CD4-positive, alpha-beta T cell treated with Interleukin-6 for 4 hours (primary cell): ENCODE results near the gene FOXL3.

Experiments
- DNase-seq: peaks from one replicate; pipeline ENCODE4 v3.0.0-alpha.2; 2020; ENCODE audit warnings: mixed read lengths

FOXL3 gene

GRCh38 chr7:303884-304573, 14.1 kb downstream of the FOXL3 start:
- DNase-seq, result no peak

GRCh38 chr7:304574-305409, 14.8 kb downstream of the FOXL3 start:
- no peak for DNase-seq

GRCh38 chr7:305410-306151, 15.6 kb downstream of the FOXL3 start:
- DNase-seq, result no peak

GRCh38 chr7:307970-308369, 18.0 kb downstream of the FOXL3 start:
- DNase-seq, result no peak

- no peak for DNase-seq
Measured at GRCh38 chr7:309586-310228, 19.7 kb downstream of the FOXL3 start.

GRCh38 chr7:311131-311680, 21.2 kb downstream of the FOXL3 start:
- DNase-seq, result no peak

- DNase-seq, result no peak
Measured at GRCh38 chr7:311796-312195, 21.8 kb downstream of the FOXL3 start.

- no peak for DNase-seq
Measured at GRCh38 chr7:312424-312823, 22.5 kb downstream of the FOXL3 start.

GRCh38 chr7:314853-315252, 24.9 kb downstream of the FOXL3 start:
- no peak for DNase-seq

- DNase-seq, result no peak
Measured at GRCh38 chr7:315516-316265, 25.7 kb downstream of the FOXL3 start.

- DNase-seq, result no peak
Measured at GRCh38 chr7:317643-318405, 27.9 kb downstream of the FOXL3 start.

- DNase-seq, result no peak
Measured at GRCh38 chr7:318476-318875, 28.5 kb downstream of the FOXL3 start.

- DNase-seq, result no peak
Measured at GRCh38 chr7:318878-319661, 29.1 kb downstream of the FOXL3 start.

GRCh38 chr7:320297-320696, 30.3 kb downstream of the FOXL3 start:
- no peak for DNase-seq

- peak; percentile 83 for DNase-seq
Measured at GRCh38 chr7:322111-322671, 32.2 kb downstream of the FOXL3 start.

GRCh38 chr7:322708-323111, 32.7 kb downstream of the FOXL3 start:
- no peak for DNase-seq

- DNase-seq, result no peak
Measured at GRCh38 chr7:323410-323809, 33.4 kb downstream of the FOXL3 start.

- DNase-seq, result no peak
Measured at GRCh38 chr7:324011-324410, 34.0 kb downstream of the FOXL3 start.

- DNase-seq, result no peak
Measured at GRCh38 chr7:325051-325798, 35.3 kb downstream of the FOXL3 start.
